ENCODE data around the gene ORMDL1. TPM values are rescaled to one million over a fixed set of nuclear protein-coding genes. Genes with fewer than 3 reads are reported as not detected.

The ORMDL1 gene
- 33.9 and 38.0 TPM in 2 replicates for total RNA-seq

GRCh38 chr2:189783927-189784867 is at the start of gene ORMDL1, which contains the start of gene PMS1:
ORMDL1 (minus strand) TSS chr2:189784339; CDS start chr2:189782595, 1,744 bp downstream.
PMS1 (plus strand) TSS chr2:189784450; CDS start chr2:189791810, 7,360 bp downstream.

GRCh38 chr2:189762551-189763298 is 21.4 kb downstream of the ORMDL1 start, which contains the start of gene OSGEPL1:
OSGEPL1 (minus strand) TSS chr2:189762792; CDS start chr2:189761640, 1,152 bp downstream.

Other genes starting within 250 kb of the ORMDL1 start
- not detected in 2 replicates for gene SLC40A1, start 203.6 kb downstream of the ORMDL1 start, total RNA-seq
- 24.5 and 40.4 TPM in 2 replicates for gene ASNSD1, start 122.9 kb downstream of the ORMDL1 start, total RNA-seq
- gene ANKAR, start 109.7 kb downstream of the ORMDL1 start, total RNA-seq, result 0.23 and 0.53 TPM in 2 replicates
- 9.2 and 9.8 TPM in 2 replicates for gene OSGEPL1, start 21.5 kb downstream of the ORMDL1 start, total RNA-seq
- 7.7 and 15.9 TPM in 2 replicates for gene PMS1, start 111 bp upstream of the ORMDL1 start, total RNA-seq

Data from hair follicular keratinocyte (primary cell).